Activated CD4-positive, alpha-beta T cell treated with anti-CD3 and anti-CD28 coated beads, Interleukin-2, amount 10 ng/mL, durations not matched to agents 7 days and 5 days (primary cell): ENCODE data around the gene SMAD1. TPM values are rescaled to one million over a fixed set of nuclear protein-coding genes. Genes with fewer than 3 reads are reported as not detected.

ENCODE experiments used
- CTCF ChIA-PET: fragments of 350-600 bp; sonication (Branson Sonifier 250); formaldehyde crosslinking; loops from one replicate; lab custom pipeline; 2021; ENCODE audit warnings: antibody characterized with exemption; lab: Charles Lee
- POLR2A ChIA-PET: fragments of 350-600 bp; sonication (Branson Sonifier 250); formaldehyde crosslinking; loops from one replicate; lab custom pipeline; 2021; ENCODE audit warnings: antibody characterized with exemption; lab: Charles Lee
- DNase-seq: peaks from one replicate; pipeline ENCODE4 v3.0.0-alpha.2; 2020
- H3K27ac Mint-ChIP-seq: one replicate; pipeline ENCODE4 v1.8.0; 2021; ENCODE audit warnings: mild to moderate bottlenecking, moderate library complexity, mixed read lengths
- H3K27me3 Mint-ChIP-seq: one replicate; pipeline ENCODE4 v1.8.0; 2021; ENCODE audit warnings: mixed read lengths
- H3K36me3 Mint-ChIP-seq: one replicate; pipeline ENCODE4 v1.8.0; 2021; ENCODE audit warnings: low read depth, mixed read lengths
- H3K4me1 Mint-ChIP-seq: one replicate; pipeline ENCODE4 v1.8.0; 2021; ENCODE audit warnings: mixed read lengths
- H3K4me3 Mint-ChIP-seq: one replicate; pipeline ENCODE4 v1.8.0; 2021; ENCODE audit warnings: mild to moderate bottlenecking, moderate library complexity, mixed read lengths
- H3K9me3 Mint-ChIP-seq: one replicate; pipeline ENCODE4 v1.8.0; 2021; ENCODE audit warnings: mixed read lengths
- total RNA-seq, 2 experiments: library from RNA; stranded (reverse); gene quantifications; one replicate each; pipeline ENCODE4 v1.2.3, GENCODE V29; 2021

SMAD1 gene
- total RNA-seq, 2 experiments from 2014 or later: 12.0 to 12.7 TPM

GRCh38 chr4:145589916-145590702 is 108.5 kb downstream of the SMAD1 start:
- no peak overlapping the region for H3K4me3 Mint-ChIP-seq
- no peaks in the 10 kb centered on the region for H3K4me1 Mint-ChIP-seq
- ChIA-PET POLR2A (no interaction called here), CTCF (no interaction called here)
- no peak overlapping the region for H3K27ac Mint-ChIP-seq
- no peaks in the 10 kb centered on the region for H3K36me3 Mint-ChIP-seq
- no peak for DNase-seq
- peaks cover 17% of the 10 kb centered on the region for H3K27me3 Mint-ChIP-seq
- H3K9me3 Mint-ChIP-seq: no peaks in the 10 kb centered on the region

DNA sequence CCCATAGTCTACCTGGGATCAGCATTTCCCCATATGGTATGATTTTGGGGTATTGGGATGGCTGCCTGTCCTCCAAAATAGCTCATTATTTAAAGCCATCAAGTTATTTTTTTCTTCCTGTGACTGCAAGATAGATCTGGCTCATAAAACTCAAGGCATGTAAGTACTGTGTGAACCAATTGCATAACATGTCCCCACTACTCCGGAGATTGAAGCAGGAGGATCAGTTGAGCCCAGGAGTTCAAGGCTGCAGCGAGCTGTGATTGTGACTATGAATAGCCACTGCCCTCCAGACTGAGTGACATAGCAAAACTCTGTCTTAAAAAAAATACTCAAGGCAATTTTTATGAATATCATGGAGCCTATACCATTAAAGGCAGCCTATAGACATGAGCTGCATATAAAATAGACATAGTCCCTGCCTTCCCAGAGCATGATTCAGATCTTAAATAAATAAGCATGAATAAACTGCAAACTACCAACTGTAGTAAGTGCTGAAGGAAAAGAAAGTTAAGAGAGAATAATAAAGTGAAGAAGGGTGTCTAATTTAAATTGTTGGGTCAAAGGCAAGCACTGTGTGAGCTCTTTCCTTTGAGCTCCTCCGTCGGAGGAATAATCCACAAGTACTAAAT is 120.6 kb downstream of the SMAD1 start:
- Mint-ChIP-seq H3K9me3 (peaks cover 5% of the 10 kb centered on the region), H3K27me3 (peaks cover 17% of the 10 kb centered on the region), H3K27ac (no peak overlapping the region), H3K4me3 (no peak overlapping the region), H3K4me1 (no peaks in the 10 kb centered on the region), H3K36me3 (no peaks in the 10 kb centered on the region)
- ChIA-PET POLR2A (no interaction called here), CTCF (no interaction called here)
- no peak for DNase-seq

GRCh38 chr4:145605941-145606340 is 124.3 kb downstream of the SMAD1 start:
- Mint-ChIP-seq H3K27me3 (peaks cover 10% of the 10 kb centered on the region), H3K9me3 (peaks cover 5% of the 10 kb centered on the region), H3K4me1 (peaks cover 4% of the 10 kb centered on the region), H3K27ac (no peak overlapping the region), H3K4me3 (no peak overlapping the region), H3K36me3 (no peaks in the 10 kb centered on the region)
- DNase-seq: no peak
- CTCF ChIA-PET: no interaction called here
- POLR2A ChIA-PET: no interaction called here

Other genes starting within 250 kb of the SMAD1 start
- 10 to 100 TPM in 1 of 2 experiments, 1 to 10 TPM in 1; 8.7 to 10.3 TPM for gene MMAA, start 137.5 kb downstream of the SMAD1 start, total RNA-seq
- gene C4orf51, start 198.3 kb downstream of the SMAD1 start, total RNA-seq: not detected